Prostate gland (tissue), 2 donors: ENCODE results near the gene COL23A1. TPM values are rescaled to one million over a fixed set of nuclear protein-coding genes. Genes with fewer than 3 reads are reported as not detected.

Source experiments
- DNase-seq: peaks from one replicate; pipeline ENCODE4 v3.0.0-alpha.2; 2019; ENCODE audit warnings: low spot score
- H3K27ac ChIP-seq, 2 donors: fragments of 200-600 bp; sonication (generic); 2 replicates each; pipeline ENCODE4 v1.5.1; 2017 to 2019
- H3K27me3 ChIP-seq: fragments of 200-600 bp; sonication (generic); replicated peaks from 2 replicates; pipeline ENCODE4 v1.5.1; 2019; ENCODE audit not compliant: insufficient read depth
- H3K36me3 ChIP-seq, 2 donors: fragments of 200-600 bp; sonication (generic); 1 replicate in 1 of 2; 2 replicates in 1 of 2; pipeline versions ENCODE4 v1.5.1 to v1.8.1; 2017 to 2019
- H3K4me1 ChIP-seq: fragments of 200-600 bp; sonication (generic); replicated peaks from 2 replicates; pipeline ENCODE4 v1.5.1; 2019
- H3K4me3 ChIP-seq, 2 donors: fragments of 200-600 bp; sonication (generic); 2 replicates each; pipeline ENCODE4 v1.5.1; 2017 to 2019
- H3K9me3 ChIP-seq: fragments of 200-600 bp; sonication (generic); 2 replicates; pipeline ENCODE4 v1.5.1; 2017
- POLR2A ChIP-seq: fragments of 450-650 bp; IDR thresholded peaks from one replicate; pipeline ENCODE4 v1.6.1; 2016; ENCODE audit warnings: antibody characterized with exemption, mild to moderate bottlenecking
- POLR2AphosphoS5 ChIP-seq: sonication (generic); formaldehyde crosslinking; IDR thresholded peaks from one replicate; pipeline ENCODE4 v1.6.1; 2017; ENCODE audit warnings: antibody characterized with exemption
- WGBS: methylation state at CpG from one replicate; pipeline ENCODE4 v1.1.5; 2018; 5-methylcytosine and 5-hydroxymethylcytosine counted together
- intact Hi-C: fragments of 100-400 bp; cut with DNase I; formaldehyde crosslinking; loops from one replicate; pipeline ENCODE4 v1.14.2; 2022
- total RNA-seq, 2 donors: library from RNA; depleted of rRNA; stranded (reverse); fragments of >200 nt; gene quantifications; one replicate each; pipeline ENCODE4 v1.1.0, GENCODE V29; 2016
- TF ChIP-seq, protein P1 (sequence below), 4 experiments: fragments of 200-600 bp in 2 of 4; fragments of 450-650 bp in 2 of 4; sonication (generic) in 2 of 4; IDR thresholded peaks; 1 replicate in 3 of 4; 2 replicates in 1 of 4; pipeline ENCODE4 v1.5.1; 2016 to 2019; ENCODE audit warnings: antibody characterized with exemption in 4 of 4, mild to moderate bottlenecking in 2 of 4, moderate library complexity in 2 of 4

COL23A1 gene
- total RNA-seq, 2 donors from 2014 or later = 2.7 to 6.1 TPM

- H3K4me1 ChIP-seq = peaks cover 6% of the 10 kb centered on the region
- H3K4me3 ChIP-seq = no peak overlapping the region
- DNase-seq = no peak
- no peaks in the 10 kb centered on the region for H3K9me3 ChIP-seq
- intact Hi-C loops = no loop called here
- WGBS = 97% methylated on average over 6 of the region's 6 CpGs
- no peak overlapping the region for H3K27ac ChIP-seq
- H3K27me3 ChIP-seq = no peaks in the 10 kb centered on the region
- H3K36me3 ChIP-seq = no peaks in the 10 kb centered on the region
- TF ChIP-seq, protein P1, sequence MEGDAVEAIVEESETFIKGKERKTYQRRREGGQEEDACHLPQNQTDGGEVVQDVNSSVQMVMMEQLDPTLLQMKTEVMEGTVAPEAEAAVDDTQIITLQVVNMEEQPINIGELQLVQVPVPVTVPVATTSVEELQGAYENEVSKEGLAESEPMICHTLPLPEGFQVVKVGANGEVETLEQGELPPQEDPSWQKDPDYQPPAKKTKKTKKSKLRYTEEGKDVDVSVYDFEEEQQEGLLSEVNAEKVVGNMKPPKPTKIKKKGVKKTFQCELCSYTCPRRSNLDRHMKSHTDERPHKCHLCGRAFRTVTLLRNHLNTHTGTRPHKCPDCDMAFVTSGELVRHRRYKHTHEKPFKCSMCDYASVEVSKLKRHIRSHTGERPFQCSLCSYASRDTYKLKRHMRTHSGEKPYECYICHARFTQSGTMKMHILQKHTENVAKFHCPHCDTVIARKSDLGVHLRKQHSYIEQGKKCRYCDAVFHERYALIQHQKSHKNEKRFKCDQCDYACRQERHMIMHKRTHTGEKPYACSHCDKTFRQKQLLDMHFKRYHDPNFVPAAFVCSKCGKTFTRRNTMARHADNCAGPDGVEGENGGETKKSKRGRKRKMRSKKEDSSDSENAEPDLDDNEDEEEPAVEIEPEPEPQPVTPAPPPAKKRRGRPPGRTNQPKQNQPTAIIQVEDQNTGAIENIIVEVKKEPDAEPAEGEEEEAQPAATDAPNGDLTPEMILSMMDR (IDR thresholded peaks at IDR 0.05) = no peak
- TF ChIP-seq POLR2AphosphoS5 (no peak), POLR2A (no peak)
Observed at GRCh38 chr5:178470760-178471025, 119.5 kb downstream of the COL23A1 start.

DNA sequence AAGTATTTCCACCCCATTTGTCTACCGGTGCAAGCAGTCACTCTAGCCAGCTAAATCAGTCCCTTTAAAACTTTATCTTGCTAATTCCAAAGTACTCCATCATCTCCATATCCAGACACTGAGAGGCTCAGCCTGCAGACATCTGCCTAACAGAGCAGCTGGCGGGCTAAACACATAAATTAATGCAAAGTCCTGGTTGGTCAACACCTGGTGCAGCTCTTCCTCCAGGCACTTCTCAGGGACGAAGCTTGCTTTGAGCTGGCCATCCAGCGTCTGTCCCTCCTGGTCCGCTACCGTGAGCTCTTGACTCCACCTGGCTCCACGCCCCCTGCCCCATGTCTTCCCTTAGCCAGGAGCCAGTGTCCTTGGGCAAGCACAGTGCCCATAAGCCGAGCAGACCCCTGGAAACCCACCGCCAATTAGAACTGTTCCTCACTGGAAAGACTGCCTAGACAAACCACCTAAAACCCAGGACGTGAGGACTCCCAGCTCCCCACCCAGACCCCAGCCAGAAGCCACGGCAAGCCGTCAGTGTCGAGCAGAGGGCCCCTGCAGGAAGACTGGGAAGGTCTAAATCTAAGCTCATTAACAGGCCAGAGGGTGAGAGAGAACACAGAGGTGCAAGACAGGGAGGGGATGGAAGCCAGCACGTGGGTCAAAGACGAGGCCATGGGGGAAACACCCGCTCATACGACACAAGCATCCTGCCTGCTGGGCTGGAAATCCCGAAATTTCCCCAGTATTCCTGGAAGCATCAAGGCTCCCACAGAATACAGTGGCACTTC lies 120.0 kb downstream of the COL23A1 start:
- no peaks in the 10 kb centered on the region for H3K27me3 ChIP-seq
- H3K36me3 ChIP-seq = no peaks in the 10 kb centered on the region
- TF ChIP-seq POLR2A = no peak
- TF ChIP-seq, protein P1 (IDR thresholded peaks at IDR 0.05) = no peak
- no peak for TF ChIP-seq POLR2AphosphoS5
- no peak for DNase-seq
- H3K4me3 ChIP-seq = no peak overlapping the region
- no peaks in the 10 kb centered on the region for H3K9me3 ChIP-seq
- H3K27ac ChIP-seq = no peak overlapping the region
- intact Hi-C loops = loop anchor here (10.0 kb wide), 1 partner anchor 75 kb away; no protein-coding TSS in a partner anchor
- peaks cover 6% of the 10 kb centered on the region for H3K4me1 ChIP-seq
- 90% methylated on average over 18 of the region's 18 CpGs for WGBS

DNA sequence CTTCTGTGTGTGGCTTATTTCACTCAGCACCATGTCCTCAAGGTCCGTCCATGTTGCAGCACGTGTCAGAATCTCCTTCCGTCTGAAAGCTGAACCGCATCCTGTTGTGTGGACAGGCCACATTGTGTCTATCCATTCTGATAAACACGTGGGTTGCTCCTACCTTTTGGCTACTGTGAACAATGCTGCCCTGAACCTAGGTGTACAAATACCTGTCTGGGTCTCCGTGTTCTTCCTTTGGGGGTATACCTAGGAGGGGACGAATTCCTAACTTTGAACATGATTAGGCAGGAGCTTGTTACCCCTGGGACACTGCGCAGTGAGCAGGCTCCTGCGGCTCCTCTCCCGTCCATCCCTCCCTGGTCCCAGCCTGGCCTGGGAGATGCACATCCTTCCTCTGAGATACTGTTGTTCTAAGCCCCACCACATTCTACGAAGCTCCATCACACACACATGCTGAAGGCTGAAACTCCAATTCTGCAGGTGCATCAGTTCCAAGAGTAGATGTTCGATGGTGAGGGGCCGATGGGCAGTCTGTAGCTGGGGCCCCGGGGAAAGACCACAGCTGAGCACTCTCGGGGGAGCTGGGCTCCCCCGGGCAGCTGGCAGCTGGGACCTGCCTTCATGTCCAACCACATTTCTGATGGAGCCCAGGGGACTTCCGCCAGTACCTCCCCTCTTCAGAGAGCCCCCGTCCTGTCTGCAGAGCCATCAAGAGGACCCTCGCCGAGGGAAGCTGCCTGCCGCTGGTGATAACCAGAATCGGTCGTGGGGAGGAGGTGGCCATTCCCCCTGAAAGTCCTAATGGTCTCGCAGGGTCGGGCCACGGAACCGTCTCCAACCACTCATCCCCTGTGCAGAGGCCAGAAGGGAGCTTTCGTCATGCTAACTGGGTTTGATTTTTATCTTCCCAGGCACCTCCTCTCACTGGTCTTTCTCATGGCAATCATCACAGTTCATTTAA lies 120.9 kb downstream of the COL23A1 start:
- no peak overlapping the region for H3K4me3 ChIP-seq
- intact Hi-C loops = loop anchor here (10.0 kb wide), 1 partner anchor 76 kb away; no protein-coding TSS in a partner anchor
- TF ChIP-seq, protein P1 (IDR thresholded peaks at IDR 0.05) = no peak
- no peak for TF ChIP-seq POLR2A
- TF ChIP-seq POLR2AphosphoS5 = no peak
- H3K36me3 ChIP-seq = no peaks in the 10 kb centered on the region
- 84% methylated on average over 28 of the region's 28 CpGs for WGBS
- no peaks in the 10 kb centered on the region for H3K9me3 ChIP-seq
- H3K27ac ChIP-seq = no peak overlapping the region
- peaks cover 6% of the 10 kb centered on the region for H3K4me1 ChIP-seq
- no peaks in the 10 kb centered on the region for H3K27me3 ChIP-seq
- no peak for DNase-seq

- no peaks in the 10 kb centered on the region for H3K27me3 ChIP-seq
- H3K9me3 ChIP-seq = no peaks in the 10 kb centered on the region
- DNase-seq = no peak
- WGBS = 70% methylated on average over 18 of the region's 18 CpGs
- intact Hi-C loops = loop anchor here (10.0 kb wide), 1 partner anchor 77 kb away; no protein-coding TSS in a partner anchor
- H3K4me1 ChIP-seq = peaks cover 6% of the 10 kb centered on the region
- TF ChIP-seq POLR2AphosphoS5 (no peak), POLR2A (no peak)
- TF ChIP-seq, protein P1 (IDR thresholded peaks at IDR 0.05) = no peak
- H3K36me3 ChIP-seq = no peaks in the 10 kb centered on the region
- peak overlapping the region; percentile 16 to 21 for H3K27ac ChIP-seq
- H3K4me3 ChIP-seq = no peak overlapping the region
Observed at GRCh38 chr5:178468196-178468685, 122.0 kb downstream of the COL23A1 start.
